Stimulated activated CD8-positive, alpha-beta memory T cell treated with anti-CD3 and anti-CD28 coated beads, Interleukin-15, amount 100 ng/mL, for 4 hours (primary cell): ENCODE measurements around the gene TP73.
"Not testable (repeated sequence)": the region's sequence is repeated elsewhere in the genome, so short reads cannot be mapped to it uniquely, and the experiment has no call there.

ENCODE experiments used
- DNase-seq, 2 donors: peaks; one replicate each; pipeline ENCODE4 v3.0.0-alpha.2; 2020; ENCODE audit warnings: low read depth in 2 of 2

Gene TP73

DNA sequence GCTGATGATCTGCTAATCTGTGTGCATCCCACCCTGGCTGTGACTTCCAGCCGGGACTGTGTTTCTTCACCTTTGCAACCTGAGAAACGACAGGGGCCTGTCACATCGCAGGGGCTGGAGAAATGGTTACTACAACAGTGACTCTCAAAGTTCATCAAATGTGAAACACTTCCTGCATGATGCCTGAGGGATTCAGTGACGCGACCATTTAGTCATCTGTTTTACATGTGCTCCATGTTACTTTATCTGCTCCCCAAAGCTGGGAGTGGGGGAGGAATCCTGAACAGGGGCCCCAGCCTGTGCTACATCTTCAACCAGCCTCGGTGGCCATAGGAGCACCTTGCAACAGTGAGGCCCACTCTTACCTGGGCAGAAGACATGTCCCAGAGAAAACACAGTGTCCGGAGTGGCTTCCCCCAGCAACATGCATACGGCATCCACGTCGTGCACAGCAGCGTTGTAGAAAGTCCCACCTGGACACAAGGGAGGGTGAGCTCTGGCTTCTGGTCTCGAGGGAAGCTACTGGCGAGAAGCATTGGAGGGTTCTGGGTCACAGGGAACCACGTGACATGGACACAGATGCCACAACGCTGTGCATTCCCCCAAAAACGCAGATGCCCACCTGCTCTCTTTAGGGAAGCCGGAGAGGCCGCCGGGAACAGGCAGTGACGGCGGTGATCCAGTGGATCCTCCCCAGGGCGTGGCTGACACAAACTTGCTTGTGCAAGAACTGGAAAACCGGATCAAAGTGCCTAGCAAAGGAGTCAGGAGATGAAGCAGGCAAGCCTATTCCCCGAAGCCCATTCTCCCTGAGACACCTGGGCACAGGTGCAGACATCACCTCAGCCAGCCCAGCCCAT lies 90.4 kb downstream of the TP73 start:
- no peak for DNase-seq

DNA sequence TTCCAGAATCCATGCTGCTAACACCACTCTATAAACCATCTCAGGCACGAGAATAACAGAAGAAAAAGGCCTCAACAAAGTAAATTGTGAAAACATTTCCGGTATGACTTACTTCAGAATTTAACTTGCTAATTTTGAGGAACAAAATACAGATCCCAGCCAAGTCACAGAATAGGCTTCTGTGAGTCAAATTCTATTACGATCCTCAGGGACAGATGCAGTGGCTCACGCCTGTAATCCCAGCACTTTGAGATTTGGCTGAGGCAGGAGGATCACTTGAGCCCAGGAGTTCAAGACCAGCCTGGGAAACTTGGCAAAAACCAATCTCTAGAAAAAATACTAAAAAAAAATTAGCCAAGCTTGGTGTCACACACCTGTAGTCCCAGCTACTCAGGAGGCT lies 91.1 kb downstream of the TP73 start:
- DNase-seq: no peak

DNA sequence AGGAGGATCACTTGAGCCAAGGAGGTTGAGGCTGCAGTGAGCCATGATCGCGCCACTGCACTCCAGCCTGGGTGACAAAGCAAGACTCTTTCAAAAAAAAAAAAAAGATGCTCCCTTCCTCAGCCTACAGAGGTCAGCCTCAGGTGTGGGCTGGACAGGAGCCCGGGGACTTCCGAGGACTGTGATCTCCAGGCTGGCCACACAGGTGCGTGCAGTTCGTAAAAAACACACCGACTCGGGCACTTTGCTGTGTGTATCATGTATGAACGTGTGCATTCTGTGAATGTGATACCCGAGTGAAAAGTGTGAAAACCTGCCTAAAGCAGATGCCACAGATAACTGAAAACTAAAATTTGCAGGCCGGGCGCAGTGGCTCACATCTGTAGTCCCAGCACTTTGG lies 91.5 kb downstream of the TP73 start:
- DNase-seq: no peak

DNA sequence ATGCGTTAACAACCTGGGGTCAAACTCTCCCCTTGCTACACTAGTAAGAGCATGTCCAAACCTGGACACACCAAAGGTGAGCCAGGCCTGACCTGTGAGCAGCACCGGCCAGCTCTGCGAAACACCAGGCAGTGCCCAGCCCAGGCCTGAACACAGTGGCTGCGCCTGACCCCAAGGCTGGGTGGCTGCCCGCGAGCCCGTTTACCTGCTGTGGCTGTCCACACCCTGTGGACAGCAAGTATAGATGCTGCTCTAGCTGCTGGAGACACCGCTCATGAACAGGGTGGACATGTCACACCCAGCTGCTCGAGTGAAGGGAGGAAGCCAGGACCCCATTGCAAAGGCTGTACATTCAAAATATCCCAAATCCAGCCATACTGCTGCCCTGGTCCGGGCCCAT lies 92.3 kb downstream of the TP73 start:
- DNase-seq: no peak

DNA sequence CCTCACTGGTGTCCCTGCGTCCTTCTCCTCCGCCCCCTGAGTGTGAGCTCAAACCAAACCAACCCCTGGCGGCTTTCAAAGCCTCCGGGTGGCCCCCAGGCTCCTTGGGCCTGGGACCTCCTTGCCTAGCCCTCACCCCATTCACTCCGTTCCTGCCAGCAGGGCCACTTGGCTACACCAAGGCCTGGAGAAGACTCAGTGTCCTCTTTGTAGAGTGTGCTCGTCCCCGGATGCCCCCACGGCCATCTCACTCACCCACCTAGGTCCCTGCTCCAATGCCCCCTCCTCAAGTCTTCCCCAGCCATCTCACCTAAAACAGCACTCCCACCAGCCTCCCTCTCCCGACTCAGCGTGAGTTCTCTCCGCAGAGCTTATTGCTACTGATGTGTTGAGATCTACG lies 92.8 kb downstream of the TP73 start:
- no peak for DNase-seq

DNA sequence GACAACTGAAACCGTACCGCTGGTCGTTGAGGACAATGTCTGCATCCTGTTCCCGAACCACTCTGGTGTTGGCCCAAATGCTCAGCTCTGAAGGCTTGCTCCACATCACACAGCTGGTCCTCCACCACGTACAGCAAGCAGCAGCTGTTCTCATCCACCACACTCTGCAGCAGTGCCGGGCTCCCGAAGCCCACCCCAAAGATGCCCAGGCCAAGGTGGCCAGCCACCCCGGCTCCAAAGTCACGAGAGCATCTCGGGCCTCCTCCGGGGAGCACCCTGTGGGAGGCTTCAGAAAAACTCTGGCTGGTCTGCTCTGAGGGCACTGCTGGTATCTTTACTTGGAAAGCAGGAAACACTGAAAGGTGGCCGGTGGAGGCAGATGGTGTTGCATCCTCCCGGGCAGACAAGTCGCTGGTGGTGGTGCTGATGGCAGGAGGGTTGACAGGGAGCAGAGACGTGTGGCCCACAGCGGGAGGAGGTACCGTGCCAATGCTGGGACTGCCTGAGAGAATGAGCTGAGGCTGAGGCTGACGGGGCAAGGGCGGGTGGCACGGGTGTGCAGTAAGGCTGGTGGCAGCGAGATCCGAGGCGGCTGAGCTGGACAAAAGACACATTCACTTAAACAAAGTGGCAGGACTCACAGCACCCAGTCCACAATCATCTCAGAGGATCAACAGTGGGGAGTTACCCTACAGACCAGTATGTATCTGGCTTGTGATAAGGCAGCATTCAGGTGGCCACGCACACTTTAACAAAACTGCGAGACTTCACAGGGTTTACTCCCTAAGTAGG lies 93.5 kb downstream of the TP73 start:
- DNase-seq: no peak

DNA sequence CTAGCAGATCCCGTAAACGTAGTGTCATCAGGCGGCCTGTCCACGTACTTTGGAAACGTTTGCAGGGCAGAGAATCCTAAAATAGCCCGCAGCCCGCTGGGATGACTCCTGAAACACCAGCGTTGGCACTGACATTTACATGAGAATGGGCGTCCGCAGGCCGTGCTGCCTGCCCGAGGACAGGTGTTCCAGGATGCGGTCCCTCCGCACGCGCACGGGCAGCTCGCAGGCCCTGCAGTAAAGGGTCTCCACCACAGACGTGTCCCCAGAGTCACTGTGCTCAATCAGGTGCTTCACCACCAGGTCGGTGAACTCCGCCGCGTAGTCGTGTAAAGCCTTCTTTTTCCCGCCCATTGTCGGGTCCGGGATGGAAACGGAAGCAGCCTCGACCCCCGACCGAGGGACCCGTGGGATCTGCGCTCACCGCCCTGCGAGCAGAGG lies 94.1 kb downstream of the TP73 start:
- no peak for DNase-seq

DNA sequence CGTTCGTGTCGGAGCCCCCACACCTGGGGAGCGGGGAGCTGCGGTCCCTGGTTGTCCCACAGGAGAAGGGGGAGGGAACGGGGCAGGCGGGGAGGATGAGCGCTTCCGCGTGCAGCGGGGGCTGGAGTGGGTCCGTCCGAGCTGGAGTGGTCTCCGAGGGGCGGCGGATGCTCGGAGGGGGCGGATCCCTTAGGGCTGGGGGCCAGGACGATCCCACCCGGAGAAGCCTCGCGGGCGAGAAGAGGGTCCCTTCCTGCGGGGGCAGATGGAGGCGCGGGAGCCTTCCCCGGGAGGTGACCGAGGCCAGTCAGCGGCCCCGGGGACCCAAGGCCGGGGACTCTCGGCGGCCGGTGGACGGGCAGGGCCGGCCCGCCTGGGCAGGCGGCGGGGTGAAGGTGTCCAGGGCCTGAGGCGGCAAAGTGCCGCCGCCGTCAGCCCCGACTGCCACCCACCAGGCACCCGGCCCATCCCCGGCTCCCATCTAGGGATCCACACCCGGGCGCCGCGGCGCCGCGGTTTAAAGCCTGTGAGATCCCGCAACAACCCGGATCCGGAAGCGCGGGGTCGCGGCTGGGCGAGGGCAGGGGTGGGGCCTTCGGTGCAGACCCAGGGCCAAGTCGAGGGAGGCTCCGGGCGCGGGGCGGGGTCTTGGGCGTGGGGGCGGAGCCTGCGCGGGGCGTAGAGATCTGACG lies 94.7 kb downstream of the TP73 start:
- peak; percentile 66 to 71 for DNase-seq

DNA sequence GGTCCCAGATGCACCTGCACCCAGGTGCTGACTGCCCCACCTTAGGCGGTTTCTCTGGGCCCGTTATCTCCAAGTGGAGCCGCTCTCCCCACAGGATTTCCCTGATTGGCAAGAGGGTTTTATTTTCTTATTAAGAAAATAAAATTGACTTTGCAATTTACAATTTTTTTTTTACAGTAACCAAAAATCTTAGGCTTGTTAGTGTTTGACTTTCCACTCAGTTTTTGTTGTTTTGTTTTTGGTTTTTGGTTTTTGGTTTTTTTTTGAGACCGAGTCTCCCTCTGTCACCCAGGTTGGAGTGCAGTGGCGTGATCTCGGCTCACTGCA lies 95.2 kb downstream of the TP73 start:
- DNase-seq: no peak

DNA sequence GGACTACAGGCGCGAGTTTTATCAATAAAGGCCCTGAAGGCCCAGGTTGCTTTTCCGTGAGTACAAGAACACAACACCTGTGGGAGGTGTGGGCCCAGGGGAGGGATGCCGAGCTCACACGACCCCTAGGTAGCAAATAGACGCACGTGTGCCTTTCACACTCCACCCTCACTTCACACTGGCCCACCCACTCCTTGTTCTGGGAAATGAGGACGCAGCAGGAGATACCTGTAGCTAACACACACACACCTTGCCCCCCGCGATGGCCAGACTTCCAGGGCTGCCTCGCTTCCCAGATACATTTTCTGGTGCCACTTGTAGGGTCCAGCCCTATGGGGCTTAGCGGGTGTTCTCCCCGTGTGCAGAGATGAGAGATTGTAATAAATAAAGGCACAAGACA lies 95.6 kb downstream of the TP73 start:
- no peak for DNase-seq

DNA sequence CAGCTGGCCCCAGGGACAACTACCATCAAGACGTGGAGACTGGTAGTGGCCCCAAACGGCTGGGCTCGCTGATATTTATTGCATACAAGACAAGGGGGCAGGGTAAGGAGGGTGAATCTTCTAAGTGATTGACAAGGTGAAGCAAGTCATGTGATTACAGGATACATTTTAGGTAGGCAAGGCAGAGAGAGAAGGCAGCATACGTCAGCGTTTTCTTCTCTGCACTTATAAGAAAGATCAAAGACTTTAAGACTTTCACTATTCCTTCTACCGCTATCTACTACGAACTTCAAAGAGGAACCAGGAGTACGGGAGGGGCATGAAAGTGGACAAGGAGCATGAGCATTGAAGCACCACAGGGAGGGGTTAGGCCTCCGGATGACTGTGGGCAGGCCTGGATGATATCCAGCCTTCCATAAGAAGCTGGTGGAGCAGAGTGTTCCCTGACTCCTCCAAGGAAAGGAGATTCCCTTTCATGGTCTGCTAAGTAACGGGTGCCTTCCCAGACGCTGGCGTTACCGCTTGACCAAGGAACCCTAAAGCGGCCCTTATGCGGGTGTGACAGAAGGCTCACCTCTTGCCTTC lies 96.1 kb downstream of the TP73 start:
- DNase-seq: not testable (repeated sequence)

DNA sequence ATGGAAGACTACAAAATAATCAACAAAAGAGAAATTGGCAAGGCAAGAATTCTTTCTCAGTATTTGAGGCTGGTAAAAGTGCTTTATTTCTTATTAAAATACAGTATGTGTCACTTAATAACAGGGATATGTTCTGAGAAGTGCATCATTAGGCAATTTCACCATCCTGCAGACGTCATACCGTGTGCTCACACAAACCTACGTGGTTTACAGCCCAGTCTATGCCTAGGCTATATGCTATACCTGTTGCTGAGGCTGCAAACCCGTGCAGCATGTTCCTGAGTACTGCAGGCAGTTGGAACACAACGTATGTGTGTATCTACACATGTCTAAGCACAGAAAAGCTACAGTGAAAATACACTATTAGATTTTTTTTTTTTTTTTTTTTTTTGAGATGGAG lies 97.2 kb downstream of the TP73 start:
- no peak for DNase-seq

DNA sequence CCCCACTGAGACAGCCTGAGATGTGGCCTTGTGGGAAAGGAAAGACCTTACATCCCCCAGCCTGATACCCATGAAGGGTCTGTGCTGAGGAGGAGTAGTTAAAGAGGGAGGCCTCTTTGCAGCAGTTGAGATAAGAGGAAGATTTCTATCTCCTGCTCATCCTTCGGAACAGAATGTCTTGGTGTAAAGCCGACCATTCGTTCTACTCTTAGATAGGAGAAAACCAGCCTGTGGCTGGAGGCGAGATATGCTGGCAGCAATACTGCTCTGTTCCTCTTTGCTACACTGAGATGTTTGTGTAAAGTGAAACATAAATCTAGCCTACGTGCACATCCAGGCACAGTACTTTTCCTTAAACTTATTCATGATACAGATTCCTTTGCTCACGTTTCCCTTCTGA lies 98.4 kb downstream of the TP73 start:
- no peak for DNase-seq

DNA sequence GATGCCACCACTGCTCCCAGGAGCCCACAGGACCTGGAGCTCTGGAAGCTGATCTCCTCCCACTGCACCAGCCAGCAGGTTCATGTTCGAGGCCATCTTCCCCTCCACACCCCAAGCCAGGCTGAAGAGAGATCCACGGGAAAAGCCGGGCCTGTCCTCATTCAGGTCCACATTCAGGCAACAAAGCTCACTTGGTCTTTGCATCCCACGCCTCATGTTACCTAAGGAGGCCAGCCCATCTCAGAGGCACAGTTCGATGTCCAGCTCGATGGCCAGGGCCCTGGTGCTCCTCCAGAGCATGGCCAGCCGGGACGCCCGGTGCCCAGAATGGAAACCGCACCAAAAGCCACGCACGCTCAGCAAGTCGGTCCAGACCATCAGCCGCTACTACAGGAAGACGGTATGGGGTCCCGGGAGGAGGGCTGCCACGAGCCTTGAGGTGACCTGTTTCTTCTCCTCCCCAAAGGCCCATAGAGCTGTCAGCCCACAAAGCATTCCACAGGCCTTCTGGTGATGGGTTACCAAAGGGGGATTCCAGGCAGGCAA lies 100.2 kb downstream of the TP73 start, which contains the start of gene CCDC27:
TSS of gene CCDC27 (plus strand) at position 51 of the 546 bp plus-strand sequence. CDS start at position 83, 32 bp downstream.
- DNase-seq: no peak

DNA sequence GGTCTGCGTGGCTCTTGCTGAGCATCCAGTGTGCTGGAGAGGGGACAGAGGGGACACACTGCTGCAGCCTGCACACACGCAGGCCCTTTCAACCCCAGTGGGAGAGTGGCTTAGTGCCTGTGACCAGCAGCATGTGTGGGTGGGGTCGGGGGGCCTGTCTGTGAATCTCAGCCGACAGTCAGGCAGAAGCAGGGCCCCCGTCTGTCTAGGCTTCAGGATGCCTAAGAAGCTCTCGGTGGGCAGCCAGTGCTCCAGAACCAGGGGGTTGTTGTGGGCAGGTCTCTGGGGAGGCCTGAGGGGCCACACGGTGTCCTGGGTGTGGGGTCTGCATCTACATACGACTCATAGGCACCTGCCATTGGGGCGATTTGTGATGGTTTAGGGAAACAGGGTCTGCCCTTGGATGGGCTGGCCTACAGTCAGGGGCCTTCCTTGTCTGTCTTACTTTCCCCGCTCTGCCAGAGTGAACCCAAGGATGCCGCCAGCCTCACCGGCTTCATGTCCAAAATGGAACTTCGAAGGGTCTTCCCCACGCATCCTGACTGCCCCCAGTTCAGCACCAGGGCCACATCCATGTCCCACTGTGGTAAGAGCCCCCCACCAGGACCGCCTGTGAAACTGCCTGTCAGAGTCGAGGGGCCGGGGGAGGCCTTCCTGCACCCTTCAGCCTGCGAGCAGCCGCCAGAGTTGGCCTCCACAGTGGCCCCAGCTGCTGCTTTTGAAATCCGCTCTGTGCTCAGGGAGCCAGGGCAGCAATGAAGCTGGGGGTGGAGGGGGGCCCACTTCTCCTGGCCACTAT lies 101.5 kb downstream of the TP73 start:
- no peak for DNase-seq

DNA sequence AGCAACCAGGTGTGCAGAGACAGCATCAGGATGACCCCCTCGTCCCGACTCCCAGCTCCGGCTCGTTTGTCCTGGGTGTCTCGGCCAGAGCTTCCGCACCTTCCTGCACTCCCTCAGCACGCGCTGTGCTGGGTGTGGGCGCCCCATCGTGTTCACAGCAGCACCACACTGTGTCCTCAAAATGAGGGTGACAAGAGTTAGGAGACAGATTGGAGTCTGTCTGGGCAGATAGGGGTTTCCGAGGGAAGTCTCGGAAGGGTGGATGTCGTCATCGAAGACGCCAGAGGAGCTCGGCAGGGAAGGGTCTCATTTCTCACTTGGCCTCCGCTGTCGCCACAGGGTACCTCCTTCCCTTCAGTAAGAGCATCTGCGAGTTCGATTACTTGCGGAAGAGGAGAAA lies 104.1 kb downstream of the TP73 start:
- DNase-seq: no peak

DNA sequence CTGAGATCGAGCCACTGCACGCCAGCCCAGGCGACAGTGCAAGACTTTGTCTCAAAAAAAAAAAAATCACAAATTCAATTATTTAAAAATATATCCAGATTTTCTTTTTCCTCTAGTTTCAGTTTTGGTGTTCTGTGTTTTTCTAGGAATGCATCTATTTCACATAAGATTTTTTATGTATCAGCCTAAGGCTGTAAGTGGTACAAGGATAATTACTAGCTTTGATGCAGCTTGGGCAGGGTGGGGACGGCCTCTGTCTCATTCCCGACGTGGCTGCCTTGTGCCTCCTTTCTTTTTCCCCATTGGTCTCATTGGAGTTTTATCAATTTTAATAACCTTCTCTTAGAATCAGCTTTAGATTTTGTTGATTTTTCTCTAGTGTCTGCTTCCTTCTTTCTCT lies 106.8 kb downstream of the TP73 start:
- no peak for DNase-seq

DNA sequence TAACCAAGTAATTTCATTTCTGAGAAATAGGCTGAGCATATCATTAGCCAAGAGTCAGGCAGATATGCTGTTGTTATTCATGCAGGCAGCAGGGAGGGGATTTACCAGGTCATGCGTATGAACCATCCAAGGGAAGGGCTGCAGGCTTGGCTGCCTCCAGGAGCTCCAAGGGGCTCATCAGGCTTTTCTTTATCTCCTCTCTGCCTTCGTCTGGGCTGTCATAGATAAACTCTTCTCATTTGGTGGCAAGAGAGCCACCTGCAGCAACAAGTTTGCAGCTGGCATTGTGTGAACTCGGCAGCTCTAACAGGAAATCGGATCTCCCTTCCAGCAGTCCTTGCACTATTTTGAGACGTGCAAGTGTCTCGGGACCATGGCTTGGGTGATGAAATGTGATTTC lies 107.5 kb downstream of the TP73 start:
- no peak for DNase-seq

DNA sequence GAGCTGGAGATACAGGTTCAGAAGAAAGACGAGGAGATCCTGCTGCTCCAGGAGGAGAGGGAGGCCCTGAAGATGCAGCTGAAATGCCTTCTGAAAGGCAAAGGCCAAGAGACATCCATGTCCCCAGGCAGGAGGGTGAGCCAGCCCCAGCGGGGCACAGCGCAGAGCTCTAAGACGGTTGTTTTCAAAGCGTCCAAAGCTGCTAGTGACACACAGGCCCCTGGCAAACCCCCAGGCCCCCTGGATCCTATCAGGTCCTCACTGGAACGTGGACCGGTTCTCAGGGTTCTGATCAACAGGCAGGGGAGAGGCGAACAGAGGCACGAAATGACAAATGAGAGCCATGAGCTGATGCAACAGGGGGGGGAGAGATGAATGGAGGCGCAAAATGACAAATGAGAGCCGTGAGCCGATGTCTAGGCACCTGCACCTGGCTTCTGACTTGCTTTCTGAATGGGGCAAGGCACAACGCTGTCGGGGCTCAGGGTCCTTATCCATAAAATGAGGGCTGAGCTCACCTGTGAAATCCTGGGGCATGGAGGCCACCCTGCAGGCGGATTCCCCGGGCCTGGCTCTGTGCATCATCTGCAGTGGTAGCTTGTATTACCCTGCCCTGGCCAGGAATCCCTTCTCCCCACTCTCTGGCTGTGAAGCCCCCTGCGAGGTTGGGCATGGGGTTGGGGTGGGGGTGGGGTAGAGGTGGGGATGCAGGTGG lies 109.1 kb downstream of the TP73 start:
- no peak for DNase-seq

DNA sequence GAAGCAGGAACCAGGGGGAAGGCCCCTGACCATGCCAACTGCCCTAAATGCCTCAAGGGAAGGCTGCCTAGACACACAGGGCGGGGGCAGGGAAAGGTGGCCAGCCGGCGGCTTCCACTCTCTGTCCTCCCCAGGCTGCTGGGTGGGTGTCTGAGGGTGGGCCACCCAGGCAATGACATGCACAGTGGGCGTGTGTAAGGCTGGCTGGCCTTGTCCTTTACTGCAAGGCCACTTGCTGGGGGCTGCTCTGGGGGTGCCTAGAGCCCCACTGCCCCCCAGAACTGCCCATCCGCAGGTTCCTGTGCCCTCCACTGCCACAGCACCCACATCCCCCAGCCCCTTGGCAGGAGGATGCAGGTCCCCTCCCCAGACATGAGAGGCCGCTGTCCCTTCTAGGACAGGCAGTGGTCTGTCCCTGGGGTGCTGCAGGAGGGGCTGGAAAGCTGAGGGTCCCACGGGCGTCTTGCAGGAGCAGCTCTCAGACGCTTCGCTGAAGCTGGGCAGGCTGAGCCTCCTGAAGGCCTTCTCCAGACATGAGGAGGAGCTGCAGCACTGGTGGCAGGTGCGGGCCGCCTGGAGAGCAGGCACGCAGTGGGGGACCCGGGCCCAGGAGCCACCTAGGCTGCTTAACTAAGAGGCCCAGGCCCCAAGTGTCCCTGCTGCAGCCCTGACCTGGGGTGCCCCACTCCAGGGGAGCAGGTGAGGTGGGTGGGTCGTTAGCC lies 110.0 kb downstream of the TP73 start:
- no peak for DNase-seq
